ENCODE data around the gene PABPN1L.
"Not testable (repeated sequence)": the region's sequence is repeated elsewhere in the genome, so short reads cannot be mapped to it uniquely, and the experiment has no call there.

Gene PABPN1L

GRCh38 chr16:88827727-88828126, 38.7 kb downstream of the PABPN1L start:
- no peak for DNase-seq (ENCODE audit: low read depth)

GRCh38 chr16:88826070-88826840, 40.2 kb downstream of the PABPN1L start:
- no peak for DNase-seq (ENCODE audit: low read depth)

GRCh38 chr16:88825146-88825545, 41.3 kb downstream of the PABPN1L start:
- DNase-seq (ENCODE audit: low read depth): no peak

- no peak for DNase-seq (ENCODE audit: low read depth)
Measured at GRCh38 chr16:88824256-88825077, 42.0 kb downstream of the PABPN1L start.

- not testable (repeated sequence) for DNase-seq (ENCODE audit: low read depth)
Measured at GRCh38 chr16:88823646-88824045, 42.8 kb downstream of the PABPN1L start.

GRCh38 chr16:88822281-88823040, 44.0 kb downstream of the PABPN1L start:
- DNase-seq (ENCODE audit: low read depth): no peak

- DNase-seq (ENCODE audit: low read depth): no peak
Measured at GRCh38 chr16:88821168-88821850, 45.2 kb downstream of the PABPN1L start.

GRCh38 chr16:88820385-88821025, 46.0 kb downstream of the PABPN1L start:
- DNase-seq (ENCODE audit: low read depth): no peak

- DNase-seq (ENCODE audit: low read depth): no peak
Measured at GRCh38 chr16:88819126-88819525, 47.3 kb downstream of the PABPN1L start.

- no peak for DNase-seq (ENCODE audit: low read depth)
Measured at GRCh38 chr16:88818575-88818874, 47.9 kb downstream of the PABPN1L start.

GRCh38 chr16:88817785-88818574, 48.5 kb downstream of the PABPN1L start:
- DNase-seq (ENCODE audit: low read depth): no peak

- DNase-seq (ENCODE audit: low read depth): no peak
Measured at GRCh38 chr16:88816736-88817535, 49.5 kb downstream of the PABPN1L start.

GRCh38 chr16:88815901-88816589, 50.4 kb downstream of the PABPN1L start:
- no peak for DNase-seq (ENCODE audit: low read depth)

- DNase-seq (ENCODE audit: low read depth): no peak
Measured at GRCh38 chr16:88815227-88815626, 51.2 kb downstream of the PABPN1L start.

- no peak for DNase-seq (ENCODE audit: low read depth)
Measured at GRCh38 chr16:88814144-88814502, 52.3 kb downstream of the PABPN1L start.

All from stimulated activated CD8-positive, alpha-beta memory T cell treated with anti-CD3 and anti-CD28 coated beads, Interleukin-15, amount 100 ng/mL, for 24 hours (primary cell).